ENCODE results near the gene KYNU. TPM values are rescaled to one million over a fixed set of nuclear protein-coding genes. Genes with fewer than 3 reads are reported as not detected.
A peak's percentile ranks its signal among the peaks of the same experiment; 100 is the strongest.

Gene KYNU
- total RNA-seq, 1 donor from 2014 or later: 2.7 TPM

DNA sequence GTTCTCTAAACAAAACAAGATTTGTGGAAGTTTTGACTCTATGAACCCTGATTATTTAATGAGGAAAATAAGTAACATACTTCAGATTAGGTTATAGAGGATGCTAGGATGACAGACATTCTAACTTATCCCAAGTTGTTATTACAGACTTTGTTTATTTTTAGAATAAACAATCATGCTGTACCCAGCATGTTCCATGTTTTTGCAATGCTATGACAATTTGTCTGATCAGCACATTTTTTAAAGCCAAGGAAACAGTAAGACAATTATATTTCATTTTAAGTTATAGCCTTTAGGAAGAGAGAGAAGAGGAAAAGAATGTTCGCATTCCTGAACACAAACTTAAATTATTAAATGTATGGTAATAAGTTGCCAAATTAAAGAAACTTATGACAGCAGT lies 119.8 kb downstream of the KYNU start:
- Histone ChIP-seq H3K27me3 (ENCODE audit: control insufficient read depth, insufficient read depth, low read length) (no peaks in the 10 kb centered on the region), H3K4me3 (ENCODE audit: low read depth, low read length) (no peak overlapping the region), H3K36me3 (ENCODE audit: control insufficient read depth, insufficient read depth, low read length) (no peaks in the 10 kb centered on the region)
- no peak for DNase-seq (ENCODE audit: low read depth)
- TF ChIP-seq, protein P1, sequence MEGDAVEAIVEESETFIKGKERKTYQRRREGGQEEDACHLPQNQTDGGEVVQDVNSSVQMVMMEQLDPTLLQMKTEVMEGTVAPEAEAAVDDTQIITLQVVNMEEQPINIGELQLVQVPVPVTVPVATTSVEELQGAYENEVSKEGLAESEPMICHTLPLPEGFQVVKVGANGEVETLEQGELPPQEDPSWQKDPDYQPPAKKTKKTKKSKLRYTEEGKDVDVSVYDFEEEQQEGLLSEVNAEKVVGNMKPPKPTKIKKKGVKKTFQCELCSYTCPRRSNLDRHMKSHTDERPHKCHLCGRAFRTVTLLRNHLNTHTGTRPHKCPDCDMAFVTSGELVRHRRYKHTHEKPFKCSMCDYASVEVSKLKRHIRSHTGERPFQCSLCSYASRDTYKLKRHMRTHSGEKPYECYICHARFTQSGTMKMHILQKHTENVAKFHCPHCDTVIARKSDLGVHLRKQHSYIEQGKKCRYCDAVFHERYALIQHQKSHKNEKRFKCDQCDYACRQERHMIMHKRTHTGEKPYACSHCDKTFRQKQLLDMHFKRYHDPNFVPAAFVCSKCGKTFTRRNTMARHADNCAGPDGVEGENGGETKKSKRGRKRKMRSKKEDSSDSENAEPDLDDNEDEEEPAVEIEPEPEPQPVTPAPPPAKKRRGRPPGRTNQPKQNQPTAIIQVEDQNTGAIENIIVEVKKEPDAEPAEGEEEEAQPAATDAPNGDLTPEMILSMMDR (IDR thresholded peaks at IDR 0.05; ENCODE audit: insufficient read depth, low read length, poor library complexity, severe bottlenecking): no peak

DNA sequence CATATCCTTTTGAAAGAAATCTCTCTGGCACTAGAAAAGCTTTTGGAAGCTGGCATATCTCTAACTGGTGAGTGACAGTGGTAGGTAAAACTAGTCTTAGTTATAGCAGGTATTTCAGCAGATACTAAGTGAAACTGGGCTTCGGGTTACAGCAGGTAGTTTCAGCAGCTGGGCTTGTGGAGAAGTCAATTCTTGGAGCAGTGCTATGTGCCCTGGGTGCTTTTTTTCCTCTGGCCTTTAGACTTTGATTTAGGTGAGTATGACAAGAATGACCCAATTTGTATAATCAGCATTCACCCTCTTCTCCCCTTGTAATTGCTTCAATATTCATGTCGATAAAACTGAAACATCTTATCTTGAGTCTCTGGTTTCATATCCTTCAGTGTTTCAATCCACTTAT lies 123.1 kb downstream of the KYNU start:
- H3K27me3 ChIP-seq (ENCODE audit: control insufficient read depth, insufficient read depth, low read length): no peaks in the 10 kb centered on the region
- TF ChIP-seq, protein P1 (IDR thresholded peaks at IDR 0.05; ENCODE audit: insufficient read depth, low read length, poor library complexity, severe bottlenecking): no peak
- H3K4me3 ChIP-seq (ENCODE audit: low read depth, low read length): no peak overlapping the region
- no peak for DNase-seq (ENCODE audit: low read depth)
- no peaks in the 10 kb centered on the region for H3K36me3 ChIP-seq (ENCODE audit: control insufficient read depth, insufficient read depth, low read length)

DNA sequence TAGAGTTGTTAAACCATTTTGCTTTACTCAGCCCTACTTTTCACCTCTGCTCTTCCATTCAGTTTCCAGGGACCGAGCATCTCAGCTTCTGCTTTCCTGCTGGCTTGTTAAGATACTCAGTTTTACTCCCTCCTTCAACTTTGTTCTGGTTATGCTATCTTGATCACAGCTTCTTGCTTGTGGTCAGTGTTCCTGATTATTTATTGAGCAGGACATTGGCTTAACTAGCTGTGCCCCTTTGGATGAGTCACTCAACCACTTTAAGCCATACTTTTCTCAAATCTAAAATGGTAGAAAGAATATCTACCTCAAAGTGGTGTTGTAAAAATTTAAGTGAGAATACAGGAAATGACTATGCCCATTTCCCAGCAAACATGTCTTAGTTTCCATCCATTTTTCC lies 124.0 kb downstream of the KYNU start:
- H3K36me3 ChIP-seq (ENCODE audit: control insufficient read depth, insufficient read depth, low read length): no peaks in the 10 kb centered on the region
- no peaks in the 10 kb centered on the region for H3K27me3 ChIP-seq (ENCODE audit: control insufficient read depth, insufficient read depth, low read length)
- H3K4me3 ChIP-seq (ENCODE audit: low read depth, low read length): no peak overlapping the region
- TF ChIP-seq, protein P1 (IDR thresholded peaks at IDR 0.05; ENCODE audit: insufficient read depth, low read length, poor library complexity, severe bottlenecking): no peak
- no peak for DNase-seq (ENCODE audit: low read depth)

DNA sequence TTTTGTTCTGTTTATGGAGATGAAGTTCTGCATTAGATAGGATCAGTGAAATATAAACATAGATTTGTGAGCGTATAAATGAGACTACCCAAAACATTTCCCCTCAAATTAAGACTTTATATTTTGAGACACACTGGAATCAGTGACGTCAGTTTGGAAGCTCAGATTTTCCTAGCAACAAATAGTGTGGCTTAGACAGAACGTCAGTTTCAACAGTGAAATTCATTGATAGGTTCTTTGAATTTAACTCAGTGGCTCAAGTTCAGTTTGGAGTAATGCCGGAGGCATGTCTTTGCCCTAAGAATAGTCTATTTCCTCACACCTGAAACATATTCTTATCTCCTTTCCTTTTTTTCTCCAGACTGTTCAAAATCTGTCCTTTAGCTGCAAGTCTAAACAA lies 138.2 kb downstream of the KYNU start:
- H3K36me3 ChIP-seq (ENCODE audit: control insufficient read depth, insufficient read depth, low read length): no peaks in the 10 kb centered on the region
- no peak overlapping the region for H3K4me3 ChIP-seq (ENCODE audit: low read depth, low read length)
- no peaks in the 10 kb centered on the region for H3K27me3 ChIP-seq (ENCODE audit: control insufficient read depth, insufficient read depth, low read length)
- TF ChIP-seq, protein P1 (IDR thresholded peaks at IDR 0.05; ENCODE audit: insufficient read depth, low read length, poor library complexity, severe bottlenecking): no peak
- DNase-seq (ENCODE audit: low read depth): no peak

DNA sequence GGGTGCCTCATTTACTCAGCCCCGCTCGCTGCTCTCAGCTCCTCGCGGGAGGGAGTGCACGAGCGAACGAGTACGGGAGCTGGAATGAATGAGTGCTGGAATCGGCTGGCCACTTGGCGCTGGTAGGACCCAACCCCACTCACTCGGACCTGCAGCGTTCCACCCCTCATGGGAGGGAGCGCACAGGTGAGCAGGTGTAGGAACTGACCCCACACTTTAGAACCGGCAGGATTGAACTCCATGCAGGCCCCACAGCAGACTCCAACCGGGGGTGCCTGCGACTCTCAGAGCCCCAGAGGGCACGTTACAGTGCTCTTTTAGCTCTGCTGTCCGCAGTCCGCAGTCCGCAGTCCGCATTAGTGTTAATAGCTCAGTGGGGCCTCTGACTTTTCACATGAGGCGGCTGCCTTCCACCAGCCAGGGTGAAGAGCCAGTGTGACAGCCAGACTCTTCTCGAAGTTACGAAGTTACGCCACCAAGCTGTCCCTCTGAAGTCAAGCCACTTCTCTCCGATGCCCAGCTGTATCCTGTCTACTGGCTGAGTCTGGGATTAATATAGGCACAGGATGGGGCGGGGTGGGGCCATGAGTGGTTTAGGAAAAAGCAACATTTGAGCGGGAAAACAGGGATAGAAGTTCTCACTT lies 149.1 kb downstream of the KYNU start:
- peak overlapping the region; percentile 21 for H3K4me3 ChIP-seq (ENCODE audit: low read depth, low read length)

More for the DNA sequence above, 149.1 kb downstream of the KYNU start:
- no peak for DNase-seq (ENCODE audit: low read depth)
- Histone ChIP-seq H3K36me3 (ENCODE audit: control insufficient read depth, insufficient read depth, low read length) (no peaks in the 10 kb centered on the region), H3K27me3 (ENCODE audit: control insufficient read depth, insufficient read depth, low read length) (no peaks in the 10 kb centered on the region)
- TF ChIP-seq, protein P1 (IDR thresholded peaks at IDR 0.05; ENCODE audit: insufficient read depth, low read length, poor library complexity, severe bottlenecking): no peak

Data from kidney epithelial cell (primary cell).